GM18867 (cell line): ENCODE results near the gene UGT2B7.

ENCODE experiments used
- ATAC-seq: cut with Tn5 transposase; IDR thresholded peaks from one replicate; pipeline ENCODE4 v1.9.1; 2021; ENCODE audit warnings: mild to moderate bottlenecking, moderate library complexity; ENCODE audit not compliant: unreplicated experiment

The UGT2B7 gene

DNA sequence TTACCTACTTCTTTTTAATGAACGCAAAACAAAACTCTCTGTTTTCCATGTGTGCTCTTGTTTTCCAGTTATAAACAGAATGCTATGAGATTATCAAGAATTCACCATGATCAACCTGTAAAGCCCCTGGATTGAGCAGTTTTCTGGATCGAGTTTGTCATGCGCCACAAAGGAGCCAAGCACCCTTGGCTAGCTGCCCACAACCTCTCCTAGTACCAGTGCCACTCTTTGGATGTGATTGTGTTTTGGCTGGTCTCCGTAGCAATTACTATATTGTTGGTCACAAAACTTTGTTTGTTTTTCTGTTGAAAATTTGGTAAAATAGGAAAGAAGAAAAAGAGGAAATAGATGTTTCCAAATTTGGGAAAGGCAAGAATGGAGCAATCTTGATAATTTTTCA lies 51.1 kb downstream of the UGT2B7 start:
- ATAC-seq = no peak

DNA sequence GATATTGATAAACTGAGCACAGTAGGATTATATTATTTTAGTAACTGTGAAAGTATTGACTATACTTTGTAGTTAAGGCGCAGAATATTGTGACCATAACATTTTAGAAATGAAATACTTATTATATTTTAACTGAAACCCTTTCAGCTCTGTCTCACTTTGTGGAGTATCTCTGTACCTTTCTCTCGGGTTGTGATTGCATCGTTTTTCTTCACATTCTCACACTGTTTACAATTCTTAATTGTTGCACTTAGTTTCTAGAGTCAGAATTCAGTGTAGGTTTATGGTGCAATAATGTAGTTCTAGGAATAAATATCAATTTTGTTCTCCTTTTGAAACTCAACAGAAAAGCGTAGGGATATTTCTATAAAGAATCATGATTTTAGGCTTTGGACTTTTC lies 57.7 kb downstream of the UGT2B7 start:
- no peak for ATAC-seq

DNA sequence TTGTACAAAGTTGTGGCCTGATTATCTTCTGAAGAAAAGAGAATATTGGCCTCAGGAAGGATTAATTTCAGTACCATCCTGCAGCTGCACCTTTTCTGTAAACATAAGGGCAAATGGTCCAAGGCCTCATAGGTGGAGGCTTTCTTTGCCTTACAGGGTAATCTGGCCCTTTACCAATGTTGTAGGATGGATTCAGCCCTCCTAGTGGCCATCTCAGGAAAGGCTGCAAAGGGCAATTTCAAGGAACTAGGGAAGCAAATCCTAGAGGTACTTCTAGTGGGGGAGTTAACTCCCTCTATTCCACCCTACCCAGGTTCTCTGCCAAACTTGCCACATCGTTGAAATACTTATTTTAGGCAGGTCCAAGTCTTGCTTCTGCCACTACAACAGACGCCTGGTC lies 60.6 kb downstream of the UGT2B7 start:
- peak; percentile 72 for ATAC-seq
